NB4 (cell line): Measurements from ENCODE around the gene FCMR.

Experiments
- POLR2A ChIP-seq: IDR thresholded peaks from 2 replicates; pipeline ENCODE4 v1.6.1; 2011; ENCODE audit warnings: mild to moderate bottlenecking; ENCODE audit not compliant: insufficient read length; ENCODE audit errors: extremely low read depth
- TF ChIP-seq, protein P1 (sequence below): IDR thresholded peaks from one replicate; pipeline ENCODE4 v1.5.1; 2012; ENCODE audit warnings: low read depth, low read length
- TF ChIP-seq, protein P2 (sequence below): IDR thresholded peaks from 2 replicates; pipeline ENCODE4 v1.6.1; 2011; ENCODE audit warnings: low read depth, low read length

DNA sequence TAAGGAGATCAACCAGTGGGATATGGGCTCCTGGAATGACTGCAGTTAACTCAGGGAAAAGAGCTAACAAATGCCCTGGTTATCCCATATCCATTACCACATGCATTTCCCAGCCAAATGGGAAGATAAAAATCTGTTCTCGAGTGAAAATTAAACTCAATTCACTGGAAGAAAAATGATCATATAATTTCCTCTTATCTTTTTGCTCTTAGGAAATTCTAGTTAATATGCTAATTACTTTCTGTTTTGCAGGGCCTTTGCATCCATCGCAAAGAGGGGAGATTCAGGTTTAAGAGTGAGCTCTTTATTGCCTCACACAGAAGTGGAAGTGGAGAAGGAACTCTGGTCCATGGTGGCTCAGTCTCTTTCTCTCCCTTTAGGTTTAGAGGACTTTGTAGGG lies 28.4 kb downstream of the FCMR start:
- TF ChIP-seq, protein P1, sequence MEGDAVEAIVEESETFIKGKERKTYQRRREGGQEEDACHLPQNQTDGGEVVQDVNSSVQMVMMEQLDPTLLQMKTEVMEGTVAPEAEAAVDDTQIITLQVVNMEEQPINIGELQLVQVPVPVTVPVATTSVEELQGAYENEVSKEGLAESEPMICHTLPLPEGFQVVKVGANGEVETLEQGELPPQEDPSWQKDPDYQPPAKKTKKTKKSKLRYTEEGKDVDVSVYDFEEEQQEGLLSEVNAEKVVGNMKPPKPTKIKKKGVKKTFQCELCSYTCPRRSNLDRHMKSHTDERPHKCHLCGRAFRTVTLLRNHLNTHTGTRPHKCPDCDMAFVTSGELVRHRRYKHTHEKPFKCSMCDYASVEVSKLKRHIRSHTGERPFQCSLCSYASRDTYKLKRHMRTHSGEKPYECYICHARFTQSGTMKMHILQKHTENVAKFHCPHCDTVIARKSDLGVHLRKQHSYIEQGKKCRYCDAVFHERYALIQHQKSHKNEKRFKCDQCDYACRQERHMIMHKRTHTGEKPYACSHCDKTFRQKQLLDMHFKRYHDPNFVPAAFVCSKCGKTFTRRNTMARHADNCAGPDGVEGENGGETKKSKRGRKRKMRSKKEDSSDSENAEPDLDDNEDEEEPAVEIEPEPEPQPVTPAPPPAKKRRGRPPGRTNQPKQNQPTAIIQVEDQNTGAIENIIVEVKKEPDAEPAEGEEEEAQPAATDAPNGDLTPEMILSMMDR, result no peak
- no peak for TF ChIP-seq POLR2A
- TF ChIP-seq, protein P2, sequence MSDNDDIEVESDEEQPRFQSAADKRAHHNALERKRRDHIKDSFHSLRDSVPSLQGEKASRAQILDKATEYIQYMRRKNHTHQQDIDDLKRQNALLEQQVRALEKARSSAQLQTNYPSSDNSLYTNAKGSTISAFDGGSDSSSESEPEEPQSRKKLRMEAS, result no peak
